Measurements from ENCODE around the gene ADCY9.

The ADCY9 gene

DNA sequence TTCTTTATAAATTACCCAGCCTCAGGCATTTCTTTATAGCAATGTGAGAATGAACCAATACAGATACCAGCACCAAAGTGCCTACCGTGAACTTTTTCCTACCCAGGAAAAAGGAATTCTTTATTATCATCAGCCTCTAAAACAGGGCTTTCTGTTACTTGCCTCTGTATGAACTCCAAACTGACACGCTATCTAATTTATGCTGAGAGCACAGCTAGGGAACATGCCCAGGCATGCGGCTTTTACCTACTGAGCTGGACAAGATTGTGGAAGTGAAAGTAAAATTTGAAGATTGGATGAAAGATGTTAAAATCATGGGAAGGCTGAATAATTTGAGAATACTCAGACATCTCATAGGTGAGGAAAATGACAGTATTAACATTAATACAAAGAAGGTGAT lies 24.4 kb upstream of the ADCY9 start:
- no peaks in the 10 kb centered on the region for H3K4me1 ChIP-seq (ENCODE audit: control insufficient read depth, low read depth, low read length)
- no peak overlapping the region for H3K4me3 ChIP-seq (ENCODE audit: low read length)
- no peaks in the 10 kb centered on the region for H3K36me3 ChIP-seq (ENCODE audit: control insufficient read depth, low read depth, low read length)
- no peaks in the 10 kb centered on the region for H3K27me3 ChIP-seq (ENCODE audit: control insufficient read depth, insufficient read depth, low read length)
- no peak overlapping the region for H3K27ac ChIP-seq (ENCODE audit: low read length)
- no peaks in the 10 kb centered on the region for H3K9me3 ChIP-seq (ENCODE audit: control insufficient read depth, low read depth, low read length)
- no peak overlapping the region for H3K9ac ChIP-seq (ENCODE audit: low read length)

DNA sequence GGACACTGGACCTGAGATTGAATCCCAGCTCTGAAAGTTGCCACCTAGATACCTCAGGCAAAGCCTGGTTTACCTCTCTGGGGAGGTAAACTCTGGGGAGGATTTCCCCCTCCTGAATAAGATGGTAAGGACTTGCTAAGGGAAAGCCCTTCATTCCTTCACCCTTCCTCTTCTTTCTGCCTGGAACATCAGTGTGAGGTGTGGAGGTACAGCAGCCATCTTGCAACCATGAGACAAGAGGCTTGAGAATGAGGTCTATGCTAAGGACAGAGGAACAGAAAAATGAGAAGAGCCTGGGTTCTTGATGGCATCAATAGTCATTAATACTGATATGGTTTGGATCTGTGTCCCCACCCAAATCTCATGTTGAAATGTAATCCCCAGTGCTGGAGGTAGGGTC lies 23.7 kb upstream of the ADCY9 start:
- H3K9ac ChIP-seq (ENCODE audit: low read length) = no peak overlapping the region
- no peak overlapping the region for H3K27ac ChIP-seq (ENCODE audit: low read length)
- H3K36me3 ChIP-seq (ENCODE audit: control insufficient read depth, low read depth, low read length) = no peaks in the 10 kb centered on the region
- H3K4me1 ChIP-seq (ENCODE audit: control insufficient read depth, low read depth, low read length) = no peaks in the 10 kb centered on the region
- H3K9me3 ChIP-seq (ENCODE audit: control insufficient read depth, low read depth, low read length) = no peaks in the 10 kb centered on the region
- H3K4me3 ChIP-seq (ENCODE audit: low read length) = no peak overlapping the region
- no peaks in the 10 kb centered on the region for H3K27me3 ChIP-seq (ENCODE audit: control insufficient read depth, insufficient read depth, low read length)

DNA sequence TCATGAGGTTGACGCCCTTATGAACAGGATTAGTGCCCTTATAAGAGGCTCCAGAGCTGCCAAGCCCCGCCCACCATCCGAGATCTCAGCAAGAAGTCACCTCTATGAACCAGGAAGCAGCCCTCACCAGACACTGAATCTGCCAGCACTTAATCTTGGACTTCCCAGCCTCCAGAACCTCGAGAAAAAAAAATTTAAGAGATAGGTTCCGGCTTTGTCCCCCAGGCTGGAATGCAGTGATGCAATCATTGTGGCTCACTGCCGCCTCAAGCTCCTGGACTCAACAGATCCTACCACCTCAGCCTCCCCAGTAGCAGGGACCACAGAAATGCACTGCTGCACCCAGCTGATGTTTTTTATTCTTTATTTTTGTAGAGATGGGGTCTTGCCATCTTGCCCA lies 22.5 kb upstream of the ADCY9 start:
- H3K9me3 ChIP-seq (ENCODE audit: control insufficient read depth, low read depth, low read length) = no peaks in the 10 kb centered on the region
- H3K27me3 ChIP-seq (ENCODE audit: control insufficient read depth, insufficient read depth, low read length) = peaks cover 3% of the 10 kb centered on the region
- no peak overlapping the region for H3K27ac ChIP-seq (ENCODE audit: low read length)
- no peak overlapping the region for H3K4me3 ChIP-seq (ENCODE audit: low read length)
- no peak overlapping the region for H3K9ac ChIP-seq (ENCODE audit: low read length)
- H3K36me3 ChIP-seq (ENCODE audit: control insufficient read depth, low read depth, low read length) = no peaks in the 10 kb centered on the region
- peaks cover 1% of the 10 kb centered on the region for H3K4me1 ChIP-seq (ENCODE audit: control insufficient read depth, low read depth, low read length)

DNA sequence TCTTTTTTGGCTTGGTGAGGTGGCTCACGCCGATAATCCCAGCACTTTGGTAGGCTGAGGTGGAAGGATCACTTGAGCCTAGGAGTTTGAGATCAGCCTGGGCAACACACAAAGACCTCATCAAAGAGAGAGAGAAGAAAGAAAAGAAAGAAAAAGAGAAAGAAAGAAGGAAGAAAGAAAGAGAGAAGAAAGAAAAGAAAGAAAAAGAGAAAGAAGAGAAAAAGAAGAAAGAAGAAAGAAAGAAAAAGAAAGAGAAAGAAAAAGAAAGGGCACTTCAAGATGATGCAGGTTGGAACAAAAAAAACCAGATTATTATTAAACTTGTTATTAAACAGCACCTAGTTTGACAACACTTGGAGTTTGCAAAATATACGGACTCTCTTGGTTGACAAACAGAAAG lies 21.2 kb upstream of the ADCY9 start:
- peaks cover 3% of the 10 kb centered on the region for H3K27me3 ChIP-seq (ENCODE audit: control insufficient read depth, insufficient read depth, low read length)
- H3K4me1 ChIP-seq (ENCODE audit: control insufficient read depth, low read depth, low read length) = peaks cover 4% of the 10 kb centered on the region
- no peak overlapping the region for H3K27ac ChIP-seq (ENCODE audit: low read length)

DNA sequence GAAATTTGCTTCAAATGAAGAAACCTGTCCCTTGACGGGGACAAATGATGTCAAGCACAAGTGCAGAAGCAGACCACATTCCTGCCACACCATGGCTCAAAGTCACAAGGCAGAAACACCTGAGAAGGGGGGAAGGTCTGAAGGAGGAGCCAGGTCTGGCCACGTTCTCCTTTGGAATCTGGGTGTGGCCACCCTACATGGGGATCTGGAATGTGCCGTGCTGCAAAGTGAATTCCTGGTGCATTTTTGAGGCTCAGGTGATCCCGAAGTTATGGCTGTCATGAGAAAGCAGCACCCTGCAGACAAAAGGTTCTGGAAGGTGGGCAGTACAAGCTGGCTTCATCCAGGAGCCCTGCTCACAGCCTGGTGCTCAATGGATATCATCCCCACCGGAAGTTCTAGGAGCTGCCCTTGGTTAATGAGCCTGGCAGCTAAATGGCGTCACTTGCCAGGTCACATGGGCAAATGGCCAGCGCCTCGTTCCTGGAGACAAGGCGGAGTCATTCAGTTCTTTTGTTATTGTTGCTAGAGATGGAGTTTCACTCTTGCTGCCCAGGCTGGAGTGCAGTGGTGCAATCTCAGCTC lies 20.1 kb upstream of the ADCY9 start:
- Histone ChIP-seq H3K27me3 (ENCODE audit: control insufficient read depth, insufficient read depth, low read length) (peaks cover 3% of the 10 kb centered on the region), H3K27ac (ENCODE audit: low read length) (no peak overlapping the region)

More for the DNA sequence above, 21.2 kb upstream of the ADCY9 start:
- no peak overlapping the region for H3K4me3 ChIP-seq (ENCODE audit: low read length)
- H3K36me3 ChIP-seq (ENCODE audit: control insufficient read depth, low read depth, low read length) = no peaks in the 10 kb centered on the region
- no peak overlapping the region for H3K9ac ChIP-seq (ENCODE audit: low read length)
- no peaks in the 10 kb centered on the region for H3K9me3 ChIP-seq (ENCODE audit: control insufficient read depth, low read depth, low read length)

DNA sequence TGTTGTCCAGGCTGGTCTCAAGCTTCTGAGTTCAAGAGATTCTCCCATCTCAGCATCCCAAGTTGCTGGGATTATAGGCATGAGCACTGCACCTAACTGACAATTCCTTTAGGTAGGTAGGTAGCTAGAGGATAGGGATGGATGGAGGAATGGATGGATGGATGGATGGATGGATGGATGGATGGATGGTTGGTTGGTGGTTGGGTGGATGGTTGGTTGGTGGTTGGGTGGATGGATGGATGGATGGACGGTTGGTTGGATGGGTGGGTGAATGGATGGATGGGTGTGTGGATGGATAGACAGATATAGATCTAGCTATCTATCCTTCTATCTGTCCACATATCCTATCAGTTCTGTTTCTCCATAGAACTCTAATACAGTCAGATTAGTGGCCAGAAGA lies 19.3 kb upstream of the ADCY9 start:
- Histone ChIP-seq H3K4me1 (ENCODE audit: control insufficient read depth, low read depth, low read length) (peaks cover 4% of the 10 kb centered on the region), H3K27me3 (ENCODE audit: control insufficient read depth, insufficient read depth, low read length) (peaks cover 3% of the 10 kb centered on the region), H3K4me3 (ENCODE audit: low read length) (no peak overlapping the region), H3K9me3 (ENCODE audit: control insufficient read depth, low read depth, low read length) (no peaks in the 10 kb centered on the region), H3K27ac (ENCODE audit: low read length) (no peak overlapping the region), H3K9ac (ENCODE audit: low read length) (no peak overlapping the region), H3K36me3 (ENCODE audit: control insufficient read depth, low read depth, low read length) (no peaks in the 10 kb centered on the region)

More for the DNA sequence above, 20.1 kb upstream of the ADCY9 start:
- Histone ChIP-seq H3K4me1 (ENCODE audit: control insufficient read depth, low read depth, low read length) (peaks cover 4% of the 10 kb centered on the region), H3K9ac (ENCODE audit: low read length) (no peak overlapping the region), H3K4me3 (ENCODE audit: low read length) (no peak overlapping the region), H3K9me3 (ENCODE audit: control insufficient read depth, low read depth, low read length) (no peaks in the 10 kb centered on the region), H3K36me3 (ENCODE audit: control insufficient read depth, low read depth, low read length) (no peaks in the 10 kb centered on the region)

DNA sequence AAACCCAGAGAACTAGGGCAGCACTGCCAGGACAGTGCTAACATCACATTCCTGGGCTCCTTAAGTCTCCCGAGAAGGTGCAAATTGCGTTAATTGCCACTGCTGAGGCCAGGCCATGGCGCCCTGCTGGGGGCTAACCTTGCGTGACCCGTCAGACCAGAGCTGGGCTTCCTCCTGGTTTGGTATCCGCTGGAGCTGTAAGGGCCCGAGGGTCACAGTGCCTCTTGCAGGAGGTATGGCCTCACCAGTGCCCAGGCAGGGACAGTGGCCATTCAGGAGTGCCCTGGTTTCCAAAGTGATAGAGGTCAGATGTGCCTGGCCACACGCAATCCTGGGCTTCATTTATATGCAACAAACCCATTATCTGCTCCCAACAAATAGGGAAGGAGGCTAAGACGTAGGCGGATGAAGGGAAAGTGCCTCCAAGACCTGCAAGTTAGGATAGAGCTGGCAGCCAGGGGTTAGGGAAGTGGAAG lies 17.7 kb upstream of the ADCY9 start:
- Histone ChIP-seq H3K27me3 (ENCODE audit: control insufficient read depth, insufficient read depth, low read length) (peaks cover 3% of the 10 kb centered on the region), H3K9me3 (ENCODE audit: control insufficient read depth, low read depth, low read length) (no peaks in the 10 kb centered on the region), H3K9ac (ENCODE audit: low read length) (no peak overlapping the region), H3K4me3 (ENCODE audit: low read length) (no peak overlapping the region), H3K36me3 (ENCODE audit: control insufficient read depth, low read depth, low read length) (no peaks in the 10 kb centered on the region), H3K27ac (ENCODE audit: low read length) (no peak overlapping the region), H3K4me1 (ENCODE audit: control insufficient read depth, low read depth, low read length) (peaks cover 4% of the 10 kb centered on the region)

DNA sequence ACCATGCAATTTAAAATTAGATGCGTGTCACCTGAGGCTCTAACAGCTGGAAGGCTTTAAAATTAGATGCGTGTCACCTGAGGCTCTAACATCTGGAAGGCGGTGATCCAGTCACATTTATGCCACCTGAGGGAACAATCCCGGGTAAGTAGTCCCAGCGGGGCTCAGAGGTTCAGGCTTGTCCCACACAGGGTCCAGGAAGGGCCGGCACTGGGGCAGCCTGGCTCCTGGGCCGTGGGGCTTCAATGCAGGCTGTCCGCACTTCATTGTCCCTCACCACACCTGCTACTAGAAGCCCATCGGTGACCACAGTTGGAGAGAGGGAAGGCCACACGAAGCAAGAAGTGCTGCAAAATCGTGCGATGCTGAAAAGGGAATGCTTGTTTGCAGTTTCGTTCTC lies 15.4 kb upstream of the ADCY9 start:
- peaks cover 3% of the 10 kb centered on the region for H3K27me3 ChIP-seq (ENCODE audit: control insufficient read depth, insufficient read depth, low read length)
- H3K9ac ChIP-seq (ENCODE audit: low read length) = no peak overlapping the region
- peaks cover 4% of the 10 kb centered on the region for H3K4me1 ChIP-seq (ENCODE audit: control insufficient read depth, low read depth, low read length)
- no peak overlapping the region for H3K27ac ChIP-seq (ENCODE audit: low read length)
- H3K4me3 ChIP-seq (ENCODE audit: low read length) = no peak overlapping the region
- H3K36me3 ChIP-seq (ENCODE audit: control insufficient read depth, low read depth, low read length) = no peaks in the 10 kb centered on the region
- H3K9me3 ChIP-seq (ENCODE audit: control insufficient read depth, low read depth, low read length) = no peaks in the 10 kb centered on the region

DNA sequence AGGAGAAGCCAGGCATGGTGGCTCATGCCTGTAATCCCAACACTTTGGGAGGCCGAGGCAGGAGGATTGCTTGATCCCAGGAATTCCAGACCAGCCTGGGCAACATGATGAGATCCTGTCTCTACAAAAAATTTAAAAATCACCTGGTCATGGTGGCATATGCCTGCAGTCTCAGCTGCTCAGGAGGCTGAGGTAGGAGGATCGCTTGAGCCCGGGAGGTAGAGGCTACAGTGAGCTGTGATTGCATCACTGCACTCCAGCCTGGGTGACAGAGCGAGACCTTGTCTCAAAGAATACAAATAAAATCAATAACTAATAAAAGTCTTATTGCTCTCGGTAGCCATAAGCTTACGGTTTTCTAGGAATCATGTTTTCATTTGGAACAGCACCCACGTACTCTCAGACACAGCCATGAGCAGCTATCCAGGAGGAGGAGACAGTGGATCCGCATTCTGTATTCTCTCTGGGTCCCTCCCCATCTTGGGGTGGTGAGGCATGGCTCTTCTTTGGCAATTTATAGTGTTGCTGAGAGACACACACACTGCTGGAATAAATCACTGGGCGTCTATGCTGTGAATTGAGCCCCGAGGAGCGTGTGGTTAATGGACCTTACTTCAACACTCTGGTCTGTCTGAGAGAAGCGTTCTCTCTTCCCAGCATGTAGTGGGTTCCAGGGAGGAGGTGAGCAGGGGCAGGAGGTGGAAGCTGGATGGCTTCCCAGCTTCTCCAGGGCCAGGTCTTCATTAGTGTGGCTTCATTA lies 8.5 kb upstream of the ADCY9 start:
- Histone ChIP-seq H3K4me3 (ENCODE audit: low read length) (no peak overlapping the region), H3K4me1 (ENCODE audit: control insufficient read depth, low read depth, low read length) (no peaks in the 10 kb centered on the region), H3K36me3 (ENCODE audit: control insufficient read depth, low read depth, low read length) (no peaks in the 10 kb centered on the region), H3K9ac (ENCODE audit: low read length) (no peak overlapping the region), H3K27me3 (ENCODE audit: control insufficient read depth, insufficient read depth, low read length) (no peaks in the 10 kb centered on the region), H3K9me3 (ENCODE audit: control insufficient read depth, low read depth, low read length) (no peaks in the 10 kb centered on the region), H3K27ac (ENCODE audit: low read length) (no peak overlapping the region)

DNA sequence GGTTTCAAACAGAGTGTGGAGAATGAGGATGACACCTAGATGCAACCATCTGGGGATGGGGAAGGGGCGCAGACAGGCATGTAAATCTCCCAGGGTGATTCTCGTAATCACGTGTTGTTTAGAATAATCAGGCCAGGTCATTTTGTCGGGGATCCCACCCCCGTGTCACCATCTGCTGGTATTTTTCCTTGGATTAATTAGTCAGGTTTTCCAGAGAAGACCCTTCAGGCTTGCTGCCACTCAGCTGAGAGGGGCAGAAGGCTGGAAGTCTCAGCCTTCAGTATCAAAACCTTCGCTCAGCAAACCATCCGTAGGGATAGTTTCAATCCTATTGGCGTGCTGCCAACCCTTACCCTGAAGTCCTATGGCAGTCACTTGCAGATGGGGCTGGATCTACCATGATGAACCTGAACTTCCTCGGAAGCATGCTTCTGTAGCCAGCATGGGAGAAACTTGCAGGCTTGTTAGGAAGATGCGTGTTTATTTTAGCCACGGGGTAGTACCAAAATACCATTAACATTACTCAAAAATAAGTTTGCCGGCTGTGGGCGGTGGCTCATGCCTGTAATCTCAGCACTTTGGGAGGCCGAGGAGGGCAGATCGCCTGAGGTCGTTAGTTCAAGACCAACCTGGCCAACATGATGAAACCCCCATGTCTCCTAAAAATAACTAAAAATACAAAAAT lies 7.5 kb upstream of the ADCY9 start:
- Histone ChIP-seq H3K4me3 (ENCODE audit: low read length) (no peak overlapping the region), H3K9ac (ENCODE audit: low read length) (no peak overlapping the region), H3K27ac (ENCODE audit: low read length) (no peak overlapping the region), H3K27me3 (ENCODE audit: control insufficient read depth, insufficient read depth, low read length) (no peaks in the 10 kb centered on the region), H3K4me1 (ENCODE audit: control insufficient read depth, low read depth, low read length) (no peaks in the 10 kb centered on the region), H3K9me3 (ENCODE audit: control insufficient read depth, low read depth, low read length) (no peaks in the 10 kb centered on the region), H3K36me3 (ENCODE audit: control insufficient read depth, low read depth, low read length) (no peaks in the 10 kb centered on the region)

DNA sequence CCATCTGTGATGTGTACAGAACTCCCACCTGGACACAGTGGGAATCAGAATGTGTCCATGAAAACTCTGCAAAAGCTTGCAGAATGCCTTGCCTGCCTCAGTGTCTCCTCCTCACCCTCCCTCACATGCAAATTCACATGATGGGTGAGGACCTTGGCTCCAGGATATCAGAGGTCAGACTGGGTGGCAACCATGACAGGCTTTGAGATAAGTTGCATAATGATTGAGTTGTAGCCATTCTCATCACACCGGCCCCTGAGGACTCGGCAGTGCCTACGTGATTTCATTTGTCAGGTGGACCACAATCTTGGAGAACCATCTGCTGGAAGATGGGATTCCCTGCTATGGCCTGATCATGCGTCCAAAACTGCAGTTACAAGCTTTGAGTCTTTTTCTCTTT lies 3.9 kb upstream of the ADCY9 start:
- Histone ChIP-seq H3K9ac (ENCODE audit: low read length) (no peak overlapping the region), H3K4me1 (ENCODE audit: control insufficient read depth, low read depth, low read length) (no peaks in the 10 kb centered on the region), H3K4me3 (ENCODE audit: low read length) (no peak overlapping the region), H3K27ac (ENCODE audit: low read length) (no peak overlapping the region), H3K36me3 (ENCODE audit: control insufficient read depth, low read depth, low read length) (no peaks in the 10 kb centered on the region), H3K27me3 (ENCODE audit: control insufficient read depth, insufficient read depth, low read length) (peaks cover 16% of the 10 kb centered on the region), H3K9me3 (ENCODE audit: control insufficient read depth, low read depth, low read length) (no peaks in the 10 kb centered on the region)
